KMS-11 (cell line): ENCODE measurements around the gene IGSF8.

Experiments used
- H2AFZ ChIP-seq: fragments of 200-600 bp; sonication (generic); 2 replicates; pipeline ENCODE4 v1.6.1; 2016; ENCODE audit warnings: antibody characterized with exemption, mixed run types, low read depth
- H3K27ac ChIP-seq: fragments of 200-600 bp; sonication (generic); 2 replicates; pipeline ENCODE4 v1.6.1; 2016; ENCODE audit warnings: mild to moderate bottlenecking, mixed run types
- H3K27me3 ChIP-seq: fragments of 200-600 bp; sonication (generic); 2 replicates; pipeline ENCODE4 v1.6.1; 2017; ENCODE audit warnings: mild to moderate bottlenecking, low read depth, mixed run types, moderate library complexity; ENCODE audit not compliant: insufficient read depth
- H3K36me3 ChIP-seq: fragments of 200-600 bp; sonication (generic); 2 replicates; pipeline ENCODE4 v1.6.1; 2017; ENCODE audit warnings: mild to moderate bottlenecking, mixed run types; ENCODE audit not compliant: insufficient read depth
- H3K4me1 ChIP-seq: fragments of 200-600 bp; sonication (generic); 2 replicates; pipeline ENCODE4 v1.6.1; 2016; ENCODE audit warnings: mild to moderate bottlenecking, low read depth, mixed run types; ENCODE audit not compliant: poor library complexity, severe bottlenecking
- H3K4me2 ChIP-seq: fragments of 200-600 bp; sonication (generic); 2 replicates; pipeline ENCODE4 v1.7.0; 2016; ENCODE audit warnings: mild to moderate bottlenecking, mixed run types
- H3K4me3 ChIP-seq: fragments of 200-600 bp; sonication (generic); IDR thresholded peaks from 2 replicates; pipeline ENCODE4 v1.6.1; 2017; ENCODE audit warnings: low read depth, low read length, mixed read lengths; ENCODE audit not compliant: insufficient read depth
- H3K79me2 ChIP-seq: fragments of 200-600 bp; sonication (generic); 2 replicates; pipeline ENCODE4 v1.6.1; 2016; ENCODE audit warnings: low read depth, mixed run types; ENCODE audit not compliant: insufficient read depth
- H3K9ac ChIP-seq: fragments of 200-600 bp; sonication (generic); 2 replicates; pipeline ENCODE4 v1.6.1; 2016; ENCODE audit warnings: mild to moderate bottlenecking, mixed run types
- H4K20me1 ChIP-seq: fragments of 200-600 bp; sonication (generic); 2 replicates; pipeline ENCODE4 v1.6.1; 2016; ENCODE audit warnings: mild to moderate bottlenecking, mixed run types; ENCODE audit not compliant: insufficient read depth
- CTCF ChIP-seq: fragments of 200-600 bp; sonication (generic); conservative IDR thresholded peaks from 2 replicates; pipeline ENCODE4 v1.6.1; 2017; ENCODE audit warnings: low read depth, mild to moderate bottlenecking, antibody characterized with exemption, low read length, moderate library complexity, mixed read lengths

IGSF8 gene

GRCh38 chr1:160068225-160068624 lies 30.2 kb downstream of the IGSF8 start:
- H4K20me1 ChIP-seq = no peaks in the 10 kb centered on the region
- H3K4me3 ChIP-seq = no peak overlapping the region
- no peak overlapping the region for H3K27ac ChIP-seq
- H3K36me3 ChIP-seq = no peaks in the 10 kb centered on the region
- no peak overlapping the region for H2AFZ ChIP-seq
- H3K9ac ChIP-seq = no peak overlapping the region
- H3K79me2 ChIP-seq = no peaks in the 10 kb centered on the region
- no peaks in the 10 kb centered on the region for H3K27me3 ChIP-seq
- peaks cover 28% of the 10 kb centered on the region for H3K4me1 ChIP-seq
- H3K4me2 ChIP-seq = no peak overlapping the region
- no peak for TF ChIP-seq CTCF

GRCh38 chr1:160066829-160067745 lies 31.3 kb downstream of the IGSF8 start:
- no peak overlapping the region for H3K4me2 ChIP-seq
- H4K20me1 ChIP-seq = no peaks in the 10 kb centered on the region
- H3K27ac ChIP-seq = no peak overlapping the region
- H3K4me1 ChIP-seq = peaks cover 17% of the 10 kb centered on the region
- no peaks in the 10 kb centered on the region for H3K27me3 ChIP-seq
- no peak overlapping the region for H3K4me3 ChIP-seq
- H2AFZ ChIP-seq = no peak overlapping the region
- H3K9ac ChIP-seq = no peak overlapping the region
- no peaks in the 10 kb centered on the region for H3K36me3 ChIP-seq
- H3K79me2 ChIP-seq = no peaks in the 10 kb centered on the region
- TF ChIP-seq CTCF = no peak

GRCh38 chr1:160064746-160065145 lies 33.7 kb downstream of the IGSF8 start:
- Histone ChIP-seq H3K9ac (no peak overlapping the region), H3K4me3 (no peak overlapping the region), H4K20me1 (no peaks in the 10 kb centered on the region), H3K27ac (no peak overlapping the region), H3K36me3 (no peaks in the 10 kb centered on the region), H3K4me2 (no peak overlapping the region), H3K4me1 (no peaks in the 10 kb centered on the region), H3K27me3 (no peaks in the 10 kb centered on the region), H3K79me2 (no peaks in the 10 kb centered on the region), H2AFZ (no peak overlapping the region)
- TF ChIP-seq CTCF = no peak

- no peaks in the 10 kb centered on the region for H3K79me2 ChIP-seq
- no peak for TF ChIP-seq CTCF
- H3K27me3 ChIP-seq = no peaks in the 10 kb centered on the region
- H2AFZ ChIP-seq = no peak overlapping the region
- no peaks in the 10 kb centered on the region for H3K4me1 ChIP-seq
- no peak overlapping the region for H3K4me2 ChIP-seq
- no peaks in the 10 kb centered on the region for H4K20me1 ChIP-seq
- no peak overlapping the region for H3K27ac ChIP-seq
- H3K4me3 ChIP-seq = no peak overlapping the region
- no peaks in the 10 kb centered on the region for H3K36me3 ChIP-seq
- H3K9ac ChIP-seq = no peak overlapping the region
These were observed 34.3 kb downstream of the IGSF8 start for GRCh38 chr1:160064164-160064563.
